ENCODE measurements around the gene HLA-DPA1.

Gene HLA-DPA1

DNA sequence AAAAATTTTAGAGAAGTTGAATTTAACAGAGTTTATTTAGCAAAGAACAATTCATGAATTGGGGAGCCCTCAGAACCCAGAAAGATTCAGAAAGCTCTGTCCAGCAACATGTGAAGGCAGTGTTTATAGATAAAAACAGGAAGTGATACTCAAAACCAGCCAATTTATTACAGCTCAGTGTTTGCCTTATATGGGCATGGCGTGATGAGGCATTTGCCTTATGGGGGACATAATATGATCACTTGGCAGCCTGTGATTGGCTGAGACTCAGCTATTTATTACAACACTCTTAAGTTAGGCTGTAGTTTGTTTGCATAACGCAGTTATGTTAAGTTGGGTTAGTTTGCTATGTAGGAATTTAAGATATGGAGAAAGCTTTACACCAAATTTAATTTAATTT lies 11.5 kb downstream of the HLA-DPA1 start:
- no peak for DNase-seq

DNA sequence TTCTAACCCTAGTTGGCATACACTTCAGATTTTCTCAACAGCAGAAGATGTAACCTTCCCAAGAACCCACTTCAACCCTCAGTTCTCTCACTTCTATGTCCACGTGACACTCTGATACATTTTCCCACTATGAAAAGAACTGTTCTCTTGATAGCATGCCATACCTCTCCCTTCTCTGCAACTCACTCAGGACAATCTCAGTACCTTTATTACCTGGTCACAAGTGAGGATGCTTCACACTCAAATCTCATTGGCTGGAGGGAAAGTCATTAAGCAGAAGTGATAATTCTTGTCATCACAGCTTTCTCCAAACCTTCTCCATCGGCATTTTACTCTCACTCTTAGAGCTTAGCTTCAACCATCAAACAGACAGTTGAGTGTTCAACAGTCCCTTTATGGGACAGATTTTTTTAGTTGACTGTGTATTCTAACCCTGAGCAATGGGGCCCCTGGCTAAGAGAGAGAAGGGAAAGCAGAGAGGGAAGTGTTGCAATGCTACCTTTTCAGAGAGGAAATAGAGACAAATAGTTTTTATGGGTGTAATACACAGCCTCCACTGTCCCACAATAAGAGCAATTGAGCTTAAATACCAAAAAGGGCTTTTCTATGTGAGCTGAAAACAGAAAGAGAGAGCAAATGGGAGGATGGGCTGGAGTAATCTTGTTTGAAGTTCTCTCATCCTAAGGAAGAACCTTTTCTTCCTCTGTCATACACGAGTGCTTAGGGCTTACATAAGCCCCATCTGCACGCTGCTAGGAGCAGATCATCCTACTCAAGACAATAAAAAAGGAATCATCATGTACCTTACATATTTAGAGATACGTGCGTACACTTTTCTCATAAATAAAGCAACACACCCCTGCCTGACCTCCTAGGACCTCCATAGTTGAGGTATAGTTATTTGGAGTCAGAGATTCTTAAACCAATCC lies 16.0 kb downstream of the HLA-DPA1 start:
- DNase-seq, result no peak

DNA sequence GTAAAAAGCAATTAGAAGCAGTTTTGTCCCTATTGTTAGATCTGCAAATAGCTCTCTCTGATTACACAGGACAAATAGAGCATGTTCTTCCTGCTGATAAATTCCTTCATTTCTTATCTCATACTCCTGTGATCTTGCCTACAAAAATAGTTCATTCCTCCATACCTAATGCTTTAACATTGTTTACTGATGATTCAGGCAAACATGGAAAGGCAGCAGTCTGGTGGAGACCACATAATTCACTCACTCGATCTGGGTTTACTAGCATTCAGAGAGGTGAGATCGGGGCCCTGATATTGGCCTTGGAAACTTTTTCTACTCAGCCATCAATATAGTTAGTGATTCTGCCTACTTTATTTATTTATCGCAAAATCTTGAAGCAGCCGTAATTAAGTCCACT lies 20.2 kb downstream of the HLA-DPA1 start:
- DNase-seq, result no peak

- DNase-seq, result no peak
Measured at GRCh38 chr6:33052627-33053026, 20.8 kb downstream of the HLA-DPA1 start.

DNA sequence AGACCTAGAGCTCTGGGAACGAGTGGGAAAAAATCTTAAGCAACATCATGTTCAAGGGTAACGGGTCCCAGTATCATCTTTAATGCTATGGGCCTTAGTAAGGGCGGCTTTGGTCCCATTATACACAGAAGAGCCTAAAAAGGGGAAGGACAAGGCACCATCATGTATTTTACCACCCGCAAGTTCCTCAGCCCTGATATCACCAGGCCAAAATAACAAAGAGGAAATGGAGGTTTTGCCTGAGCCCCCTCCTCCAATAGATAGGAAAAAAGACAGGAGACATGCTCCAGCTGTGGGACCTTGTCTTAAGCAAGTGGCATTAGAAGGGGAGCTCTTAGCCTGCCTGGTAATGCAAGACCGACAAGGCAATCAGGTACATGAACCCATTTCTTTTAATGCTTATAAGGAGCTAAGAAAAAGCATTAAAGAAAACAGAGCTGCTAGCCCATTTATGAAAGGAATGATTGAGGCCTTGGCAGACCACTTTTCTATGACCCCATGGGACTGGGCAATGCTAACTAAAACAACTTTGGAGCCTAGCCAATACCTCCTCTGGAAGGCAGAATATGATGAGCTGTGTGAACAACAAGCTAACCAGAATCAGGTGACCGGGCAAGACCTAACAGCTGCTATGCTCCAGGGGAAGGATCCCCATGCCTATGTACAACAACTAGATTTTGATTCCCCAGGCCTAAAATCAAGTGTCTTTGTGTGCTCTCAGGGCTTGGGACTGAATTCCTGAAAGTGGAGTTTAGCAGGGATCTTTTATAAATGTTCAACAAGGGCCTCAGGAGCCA lies 23.2 kb downstream of the HLA-DPA1 start:
- no peak for DNase-seq

DNA sequence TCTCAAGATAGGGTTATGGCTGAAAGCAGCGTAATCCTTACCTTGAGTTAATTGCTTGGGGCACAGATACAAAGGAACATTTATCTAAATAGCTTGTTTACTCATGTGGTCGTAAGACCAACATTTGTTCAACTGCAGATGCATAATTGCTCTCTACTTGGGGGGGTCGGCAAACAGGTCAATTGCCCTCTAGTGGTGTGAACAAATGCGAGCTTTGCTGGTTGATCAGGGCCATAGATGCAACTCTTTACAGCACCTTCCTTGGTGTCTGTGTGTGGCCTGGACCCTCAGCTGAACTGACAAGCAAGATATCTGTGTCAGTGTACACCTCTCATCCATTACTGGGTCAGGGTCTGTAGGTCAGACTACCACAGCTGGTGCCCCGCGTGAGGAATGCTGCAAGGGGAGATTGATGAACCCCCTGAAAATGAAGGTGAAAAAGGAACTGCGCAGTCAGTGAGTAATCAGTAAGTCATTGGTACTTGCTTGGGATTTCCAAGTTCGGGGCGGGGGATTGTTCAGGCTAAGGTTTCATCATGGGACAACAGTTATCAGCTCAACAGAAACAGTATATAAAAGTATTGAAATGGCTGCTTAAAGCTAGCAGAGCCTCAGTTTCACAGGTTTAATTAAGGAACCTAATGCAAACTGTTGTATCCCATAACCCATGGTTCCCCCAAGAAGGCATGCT lies 24.0 kb downstream of the HLA-DPA1 start:
- no peak for DNase-seq

- no peak for DNase-seq
Measured at GRCh38 chr6:33040157-33040556, 33.3 kb downstream of the HLA-DPA1 start.

DNA sequence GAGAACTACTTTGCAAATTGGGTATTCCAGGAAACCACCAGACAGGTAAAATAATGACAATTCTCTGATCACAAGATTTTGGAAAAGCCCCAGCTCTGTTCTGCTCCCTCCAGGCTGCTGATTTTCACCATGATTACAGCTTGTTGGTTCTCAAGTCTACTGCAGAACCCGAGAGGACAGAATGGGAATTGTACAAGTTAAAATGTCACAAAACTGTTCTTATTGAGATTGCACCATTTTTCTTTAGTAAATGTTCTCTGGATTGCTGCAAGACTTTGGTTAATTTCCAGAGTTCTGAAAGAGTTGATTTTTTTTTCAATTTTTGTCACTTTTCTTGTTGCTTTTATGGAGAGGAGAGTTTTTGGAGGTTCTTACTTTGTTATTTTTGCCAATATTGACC lies 36.9 kb downstream of the HLA-DPA1 start:
- no peak for DNase-seq

DNA sequence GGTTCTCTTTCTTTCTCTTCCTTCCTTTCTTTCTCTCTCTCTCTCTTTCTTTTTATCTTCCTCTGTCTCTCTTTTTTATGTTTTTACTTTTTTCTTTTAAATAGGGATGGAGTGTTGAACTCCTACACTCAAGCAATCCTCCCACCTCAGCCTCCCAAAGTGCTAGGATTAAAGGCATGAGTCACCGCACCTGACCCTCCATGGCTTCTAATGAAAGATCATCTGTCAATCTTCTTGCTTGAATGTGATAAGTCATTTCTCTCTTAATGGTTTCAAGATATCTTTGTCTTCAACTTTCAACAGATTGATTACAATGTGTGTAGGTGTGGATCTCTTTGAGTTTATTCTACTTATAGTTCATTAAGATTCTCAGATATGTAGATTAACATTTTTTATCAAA lies 38.9 kb downstream of the HLA-DPA1 start:
- no peak for DNase-seq

DNA sequence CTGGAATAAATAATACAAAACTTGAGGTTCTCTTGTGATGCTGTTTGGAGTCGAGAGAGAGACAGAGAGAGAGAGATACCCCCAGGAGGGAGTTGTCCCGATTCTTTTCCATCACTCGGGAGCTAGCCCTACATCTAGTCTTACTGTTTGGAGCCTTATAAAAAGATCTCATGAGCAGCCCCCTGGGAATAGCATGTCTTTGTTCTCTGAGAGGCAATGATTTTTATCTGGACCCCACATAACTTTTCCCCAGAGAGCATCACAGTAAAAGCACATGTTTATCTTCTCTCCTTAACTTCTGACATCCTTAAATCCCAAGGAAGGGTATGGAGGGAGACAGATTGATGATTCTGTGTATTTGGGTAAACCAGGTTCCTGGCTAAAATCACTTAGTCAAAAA lies 43.2 kb downstream of the HLA-DPA1 start:
- no peak for DNase-seq

GRCh38 chr6:33029328-33030184 lies 43.9 kb downstream of the HLA-DPA1 start:
- DNase-seq, result no peak

DNA sequence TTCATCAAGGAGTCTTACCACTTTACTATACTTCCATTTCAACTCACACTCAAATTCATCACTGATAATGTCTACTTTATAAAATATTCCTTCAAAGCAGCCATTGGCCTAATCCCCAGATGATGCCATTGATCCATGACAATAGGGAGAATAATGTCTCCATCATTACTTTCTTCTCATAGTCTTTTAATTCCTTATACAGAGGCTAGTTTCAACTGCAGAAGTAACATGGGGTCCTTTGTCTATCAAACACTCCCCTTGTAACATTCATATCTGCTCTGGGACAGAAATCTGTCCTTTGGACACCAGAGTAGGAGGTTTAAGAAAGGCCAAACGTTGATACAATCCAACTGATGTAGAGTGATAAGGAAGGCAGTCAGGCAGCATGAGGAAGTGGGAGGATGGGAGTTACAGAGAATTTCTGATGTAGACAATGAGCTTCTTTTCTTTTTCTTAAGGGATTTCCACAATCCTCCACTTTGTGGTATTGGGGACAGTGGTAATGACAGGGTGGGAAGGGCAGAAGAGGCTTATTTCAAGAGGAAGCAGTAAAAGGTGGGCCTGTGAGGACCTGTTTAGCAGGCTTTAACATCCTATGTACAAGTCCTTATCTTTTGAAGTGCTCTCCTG lies 45.1 kb downstream of the HLA-DPA1 start:
- no peak for DNase-seq

DNA sequence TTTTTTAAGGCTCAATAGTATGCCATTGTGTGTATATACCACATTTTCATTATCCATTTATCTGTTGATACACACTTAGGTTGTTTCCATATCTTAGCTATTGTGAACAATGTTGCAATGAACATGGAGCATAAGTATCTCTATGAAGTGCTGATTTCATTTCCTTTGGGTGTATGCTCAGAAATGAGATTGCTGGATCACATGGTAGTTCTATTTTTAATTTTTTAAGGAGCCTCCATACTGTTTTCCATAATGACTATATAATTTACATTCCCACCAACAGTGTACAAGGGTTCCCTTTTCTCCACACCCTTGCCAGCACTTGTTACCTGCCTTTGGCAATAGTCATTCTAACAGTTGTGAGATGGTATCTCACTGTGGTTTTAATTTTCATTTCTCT lies 48.9 kb downstream of the HLA-DPA1 start:
- DNase-seq, result no peak

GRCh38 chr6:33023536-33023935 lies 49.9 kb downstream of the HLA-DPA1 start:
- no peak for DNase-seq

DNA sequence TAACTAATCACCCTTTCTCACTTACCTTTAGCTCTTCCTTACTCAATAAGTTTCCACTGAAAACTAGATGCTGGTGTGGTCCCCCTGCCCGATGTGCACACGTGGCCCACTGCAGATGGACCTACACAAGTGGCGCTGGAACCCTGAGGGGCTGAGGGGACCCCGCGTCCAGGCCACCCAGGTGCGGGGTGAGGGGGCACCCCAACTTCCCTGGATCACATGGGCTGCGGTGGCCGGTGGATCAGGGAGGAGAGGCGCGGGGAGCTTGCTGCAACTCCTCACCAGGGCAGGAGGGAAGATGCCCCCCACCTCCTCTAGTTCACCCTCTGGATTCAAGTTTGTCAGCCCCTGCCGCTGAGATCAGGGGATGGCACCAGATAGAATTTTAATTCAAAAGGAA lies 51.5 kb downstream of the HLA-DPA1 start:
- DNase-seq, result no peak

- DNase-seq, result no peak
Measured at GRCh38 chr6:33019372-33019771, 54.1 kb downstream of the HLA-DPA1 start.

DNA sequence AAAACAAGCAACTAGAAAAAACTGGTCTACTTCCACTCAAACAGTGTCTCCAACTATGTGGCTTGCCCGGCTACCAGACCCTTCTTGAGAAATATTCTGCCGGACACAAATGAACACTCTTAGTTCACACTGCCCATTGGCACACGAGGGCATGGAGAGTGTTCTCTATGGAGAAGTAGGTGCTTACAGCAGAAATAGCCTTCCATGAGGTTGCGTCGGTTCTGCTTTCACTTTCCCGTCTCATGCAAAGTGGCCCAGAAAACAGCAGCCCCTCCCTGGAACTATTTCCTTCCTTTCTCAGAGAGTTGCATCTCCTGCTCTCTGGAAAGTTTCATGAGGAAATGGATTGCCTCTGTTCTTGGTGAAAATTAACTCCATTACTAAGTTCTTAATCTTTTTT lies 54.5 kb downstream of the HLA-DPA1 start:
- DNase-seq, result peak; percentile 43

DNA sequence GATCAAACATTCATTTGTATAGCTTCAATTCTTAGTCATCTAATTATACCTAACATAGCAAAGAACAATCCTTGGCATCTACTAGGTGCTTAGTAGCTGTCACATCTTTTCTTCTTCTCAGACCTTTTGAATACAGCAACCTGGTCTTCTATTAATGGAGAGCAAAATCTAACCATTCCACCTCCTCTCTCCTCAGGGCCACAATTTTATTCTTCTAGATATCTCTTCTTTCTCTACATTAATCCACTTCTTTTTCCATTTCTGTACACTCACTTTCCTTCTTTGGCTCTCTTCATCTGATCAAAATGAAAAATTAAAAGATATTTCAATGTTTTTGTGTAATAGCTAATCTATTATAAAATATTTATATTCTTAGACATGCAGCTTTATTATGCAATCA lies 55.0 kb downstream of the HLA-DPA1 start:
- DNase-seq, result no peak

DNA sequence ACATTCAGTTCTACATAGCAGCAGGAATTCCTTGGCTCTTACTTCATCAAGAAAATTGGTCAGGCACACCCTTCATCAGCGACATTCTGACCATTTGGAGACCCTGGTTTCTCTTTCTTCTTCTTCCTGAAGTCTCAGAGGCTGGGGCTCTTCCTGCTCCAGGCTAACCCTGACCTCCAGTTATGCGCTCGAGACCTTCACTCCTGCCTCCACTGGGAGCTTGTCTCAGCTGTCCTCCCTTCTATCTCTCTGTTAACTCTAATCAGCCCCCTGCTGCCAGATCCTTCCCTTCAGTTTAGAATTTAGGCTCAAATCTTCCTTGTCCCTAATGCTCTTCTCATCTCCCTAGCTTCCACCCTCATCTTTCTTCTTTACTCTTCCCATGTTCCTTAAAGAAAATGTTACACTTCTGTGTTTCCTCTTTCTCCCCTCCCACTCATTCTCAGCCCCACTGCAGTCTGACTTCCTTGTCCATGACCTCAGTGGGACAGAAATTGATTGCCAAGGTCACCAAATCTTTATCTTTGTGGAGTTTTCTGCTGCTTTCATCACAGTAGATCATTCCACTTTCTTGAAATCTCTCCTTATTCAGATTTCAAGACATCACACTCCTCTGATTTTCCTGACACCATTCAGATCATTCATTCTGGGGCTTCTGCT lies 55.6 kb downstream of the HLA-DPA1 start:
- DNase-seq, result no peak

GRCh38 chr6:33017018-33017417 lies 56.4 kb downstream of the HLA-DPA1 start:
- DNase-seq, result no peak

DNA sequence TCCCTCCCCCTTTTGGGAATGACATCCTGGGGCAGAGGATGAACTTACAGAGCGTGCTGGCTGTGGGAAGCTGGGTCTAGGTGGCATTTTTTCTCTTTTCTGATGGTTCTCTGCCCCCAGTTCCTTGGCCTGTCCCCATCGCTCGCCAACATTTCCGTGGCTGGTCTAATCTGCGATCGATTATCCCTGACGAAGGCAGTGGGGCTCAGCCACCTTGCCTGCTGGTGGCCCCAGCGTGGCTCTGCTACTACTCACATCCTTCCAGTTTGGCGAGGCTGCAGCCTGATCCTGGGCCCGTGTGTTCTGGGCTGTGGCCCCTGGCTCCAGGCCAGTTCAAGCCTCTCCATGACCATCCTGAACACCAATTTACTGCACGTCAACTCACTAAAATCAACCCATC lies 57.7 kb downstream of the HLA-DPA1 start:
- DNase-seq, result no peak

All from stimulated activated CD8-positive, alpha-beta memory T cell treated with anti-CD3 and anti-CD28 coated beads, Interleukin-4, amount 100 ng/mL, for 48 hours (primary cell).